HG03354 (cell line): ENCODE results near the gene KCNAB1.
A peak's percentile ranks its signal among the peaks of the same experiment; 100 is the strongest.

Experiments
- ATAC-seq: cut with Tn5 transposase; IDR thresholded peaks from one replicate; pipeline ENCODE4 v1.9.1; 2021; ENCODE audit warnings: mild to moderate bottlenecking; ENCODE audit not compliant: unreplicated experiment, poor library complexity, severe bottlenecking

Gene KCNAB1

GRCh38 chr3:156576651-156577348 is 456.4 kb downstream of the KCNAB1 start:
- no peak for ATAC-seq

- ATAC-seq: no peak
Observed at GRCh38 chr3:156577736-156578135, 457.4 kb downstream of the KCNAB1 start.

GRCh38 chr3:156579427-156579851 is 459.1 kb downstream of the KCNAB1 start:
- no peak for ATAC-seq

- ATAC-seq: no peak
Observed at GRCh38 chr3:156581033-156581432, 460.7 kb downstream of the KCNAB1 start.

- ATAC-seq: no peak
Observed at GRCh38 chr3:156581954-156582353, 461.6 kb downstream of the KCNAB1 start.

- peak; percentile 68 for ATAC-seq
Observed at GRCh38 chr3:156582532-156583183, 462.3 kb downstream of the KCNAB1 start.

GRCh38 chr3:156583469-156583868 is 463.1 kb downstream of the KCNAB1 start:
- no peak for ATAC-seq

GRCh38 chr3:156586905-156587759 is 466.8 kb downstream of the KCNAB1 start:
- ATAC-seq: no peak

GRCh38 chr3:156587760-156588069 is 467.3 kb downstream of the KCNAB1 start:
- ATAC-seq: no peak
